CD4-positive, alpha-beta T cell (primary cell): ENCODE data around the gene CLSTN2. TPM values are rescaled to one million over a fixed set of nuclear protein-coding genes. Genes with fewer than 3 reads are reported as not detected.

Experiments
- ATAC-seq: fragments of 200-7000 bp; cut with Tn5 transposase; one replicate; pipeline ENCODE4 v1.10.0; 2022; ENCODE audit warnings: mild to moderate bottlenecking; ENCODE audit not compliant: poor library complexity
- CTCF ChIA-PET: fragments of 350-600 bp; sonication (Branson Sonifier 250); formaldehyde crosslinking; loops from one replicate; lab custom pipeline; 2021; ENCODE audit warnings: antibody characterized with exemption, inconsistent platforms; lab: Charles Lee
- POLR2A ChIA-PET: fragments of 350-600 bp; sonication (Branson Sonifier 250); formaldehyde crosslinking; loops from one replicate; lab custom pipeline; 2021; ENCODE audit warnings: antibody characterized with exemption, inconsistent platforms; lab: Charles Lee
- DNase-seq, 14 experiments: peaks; one replicate each; pipeline ENCODE4 v3.0.0-alpha.2; 2013 to 2020; ENCODE audit warnings: mixed read lengths in 2 of 14
- H3K27ac ChIP-seq, 2 donors: one replicate each; pipeline versions ENCODE4 v1.5.1 to v1.7.0; 2013; ENCODE audit warnings: low read length in 2 of 2, low read depth in 1 of 2, mild to moderate bottlenecking in 1 of 2
- H3K27me3 ChIP-seq, 2 experiments: 1 replicate in 1 of 2; 2 replicates in 1 of 2; pipeline versions ENCODE4 v1.6.1 to v1.7.0; 2013; ENCODE audit warnings: low read length in 2 of 2, control low read depth in 1 of 2, mild to moderate bottlenecking in 1 of 2, moderate library complexity in 1 of 2; ENCODE audit not compliant: insufficient read depth in 2 of 2, control insufficient read depth in 1 of 2
- H3K36me3 ChIP-seq: one replicate; pipeline ENCODE4 v1.6.1; 2013; ENCODE audit warnings: low read length, control low read depth; ENCODE audit not compliant: insufficient read depth
- H3K4me1 ChIP-seq: one replicate; pipeline ENCODE4 v1.6.1; 2013; ENCODE audit warnings: low read length, control low read depth; ENCODE audit not compliant: insufficient read depth
- H3K4me3 ChIP-seq: one replicate; pipeline ENCODE4 v1.5.1; 2013; ENCODE audit warnings: mild to moderate bottlenecking, low read length, moderate library complexity
- H3K9me3 ChIP-seq, 2 experiments: 1 replicate in 1 of 2; 2 replicates in 1 of 2; pipeline versions ENCODE4 v1.6.1 to v1.7.0; 2013; ENCODE audit warnings: low read length in 2 of 2, mild to moderate bottlenecking in 2 of 2, control low read depth in 1 of 2, moderate library complexity in 1 of 2; ENCODE audit not compliant: control insufficient read depth in 1 of 2, insufficient read depth in 1 of 2
- H3K27ac Mint-ChIP-seq: one replicate; pipeline ENCODE4 v1.8.0; 2020; ENCODE audit warnings: mixed read lengths
- H3K27me3 Mint-ChIP-seq: one replicate; pipeline ENCODE4 v1.8.0; 2021; ENCODE audit warnings: mixed read lengths
- H3K36me3 Mint-ChIP-seq: one replicate; pipeline ENCODE4 v1.8.0; 2021; ENCODE audit warnings: low read depth, mixed read lengths
- H3K4me1 Mint-ChIP-seq: one replicate; pipeline ENCODE4 v1.8.0; 2021; ENCODE audit warnings: low read depth, mixed read lengths
- H3K4me3 Mint-ChIP-seq: one replicate; pipeline ENCODE4 v1.8.0; 2020; ENCODE audit warnings: mild to moderate bottlenecking, mixed read lengths
- H3K9me3 Mint-ChIP-seq: one replicate; pipeline ENCODE4 v1.8.0; 2020; ENCODE audit warnings: mixed read lengths
- intact Hi-C, 2 experiments: fragments of 100-400 bp; cut with DNase I in 1 of 2; cut with micrococcal nuclease in 1 of 2; formaldehyde crosslinking; loops; one replicate each; pipeline versions ENCODE4 v1.15.1 to v1.9.0; 2023 to 2025; cut with DNase I, micrococcal nuclease
- total RNA-seq, 174 experiments: library from RNA in 2 of 174; stranded (reverse) in 2 of 174; gene quantifications; one replicate each; pipeline ENCODE4 v1.2.3 and lab custom pipeline; 2021 to 2026
- TF ChIP-seq, protein P1 (sequence below): fragments of 200-600 bp; IDR thresholded peaks from one replicate; pipeline ENCODE4 v1.8.0; 2022; ENCODE audit warnings: antibody characterized with exemption, mild to moderate bottlenecking

Gene CLSTN2
- total RNA-seq, 2 experiments from 2014 or later = not detected

- CTCF ChIA-PET = no interaction called here
- intact Hi-C loops = no loop called here
- no peak overlapping the region for H3K27ac ChIP-seq
- no peaks in the 10 kb centered on the region for H3K36me3 ChIP-seq
- Mint-ChIP-seq H3K36me3 (no peaks in the 10 kb centered on the region), H3K9me3 (no peaks in the 10 kb centered on the region), H3K4me3 (no peak overlapping the region), H3K27me3 (peaks cover 15% of the 10 kb centered on the region), H3K4me1 (no peaks in the 10 kb centered on the region), H3K27ac (no peak overlapping the region)
- POLR2A ChIA-PET = no interaction called here
- H3K4me1 ChIP-seq = no peaks in the 10 kb centered on the region
- no peak overlapping the region for H3K4me3 ChIP-seq
- no peaks in the 10 kb centered on the region for H3K27me3 ChIP-seq
- TF ChIP-seq, protein P1, sequence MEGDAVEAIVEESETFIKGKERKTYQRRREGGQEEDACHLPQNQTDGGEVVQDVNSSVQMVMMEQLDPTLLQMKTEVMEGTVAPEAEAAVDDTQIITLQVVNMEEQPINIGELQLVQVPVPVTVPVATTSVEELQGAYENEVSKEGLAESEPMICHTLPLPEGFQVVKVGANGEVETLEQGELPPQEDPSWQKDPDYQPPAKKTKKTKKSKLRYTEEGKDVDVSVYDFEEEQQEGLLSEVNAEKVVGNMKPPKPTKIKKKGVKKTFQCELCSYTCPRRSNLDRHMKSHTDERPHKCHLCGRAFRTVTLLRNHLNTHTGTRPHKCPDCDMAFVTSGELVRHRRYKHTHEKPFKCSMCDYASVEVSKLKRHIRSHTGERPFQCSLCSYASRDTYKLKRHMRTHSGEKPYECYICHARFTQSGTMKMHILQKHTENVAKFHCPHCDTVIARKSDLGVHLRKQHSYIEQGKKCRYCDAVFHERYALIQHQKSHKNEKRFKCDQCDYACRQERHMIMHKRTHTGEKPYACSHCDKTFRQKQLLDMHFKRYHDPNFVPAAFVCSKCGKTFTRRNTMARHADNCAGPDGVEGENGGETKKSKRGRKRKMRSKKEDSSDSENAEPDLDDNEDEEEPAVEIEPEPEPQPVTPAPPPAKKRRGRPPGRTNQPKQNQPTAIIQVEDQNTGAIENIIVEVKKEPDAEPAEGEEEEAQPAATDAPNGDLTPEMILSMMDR = no peak
- no peak for DNase-seq
- H3K9me3 ChIP-seq = no peaks in the 10 kb centered on the region
- ATAC-seq = no peak
Observed at GRCh38 chr3:140265302-140265701, 330.3 kb downstream of the CLSTN2 start.

- TF ChIP-seq, protein P1 = no peak
- ATAC-seq (no peak), DNase-seq (no peak)
- H3K36me3 ChIP-seq = no peaks in the 10 kb centered on the region
- no peaks in the 10 kb centered on the region for H3K9me3 ChIP-seq
- Mint-ChIP-seq H3K4me3 (no peak overlapping the region), H3K9me3 (no peaks in the 10 kb centered on the region), H3K36me3 (no peaks in the 10 kb centered on the region), H3K27ac (no peak overlapping the region), H3K27me3 (peaks cover 15% of the 10 kb centered on the region), H3K4me1 (no peaks in the 10 kb centered on the region)
- no peak overlapping the region for H3K27ac ChIP-seq
- no peaks in the 10 kb centered on the region for H3K4me1 ChIP-seq
- H3K4me3 ChIP-seq = no peak overlapping the region
- ChIA-PET CTCF (no interaction called here), POLR2A (no interaction called here)
- intact Hi-C loops = no loop called here
- no peaks in the 10 kb centered on the region for H3K27me3 ChIP-seq
Observed at GRCh38 chr3:140268103-140268502, 333.1 kb downstream of the CLSTN2 start.

GRCh38 chr3:140268610-140269009 lies 333.6 kb downstream of the CLSTN2 start:
- DNase-seq (no peak), ATAC-seq (no peak)
- Mint-ChIP-seq H3K36me3 (no peaks in the 10 kb centered on the region), H3K27ac (no peak overlapping the region), H3K4me1 (no peaks in the 10 kb centered on the region), H3K4me3 (no peak overlapping the region), H3K9me3 (no peaks in the 10 kb centered on the region), H3K27me3 (peaks cover 15% of the 10 kb centered on the region)
- H3K4me1 ChIP-seq = no peaks in the 10 kb centered on the region
- TF ChIP-seq, protein P1 = no peak
- H3K27ac ChIP-seq = no peak overlapping the region
- no peaks in the 10 kb centered on the region for H3K27me3 ChIP-seq
- H3K36me3 ChIP-seq = no peaks in the 10 kb centered on the region
- intact Hi-C loops = no loop called here
- no peak overlapping the region for H3K4me3 ChIP-seq
- H3K9me3 ChIP-seq = no peaks in the 10 kb centered on the region
- ChIA-PET CTCF (no interaction called here), POLR2A (no interaction called here)
